Neural progenitor cell (in vitro differentiated cells): Measurements from ENCODE around the gene SMCO3. TPM values are rescaled to one million over a fixed set of nuclear protein-coding genes. Genes with fewer than 3 reads are reported as not detected.

Source experiments
- DNase-seq: peaks from one replicate; pipeline ENCODE4 v3.0.0-alpha.2; 2016; ENCODE audit warnings: low spot score
- H2AFZ ChIP-seq: fragments of 200-600 bp; sonication (generic); replicated peaks from 2 replicates; pipeline ENCODE4 v1.6.1; 2016; ENCODE audit warnings: antibody characterized with exemption
- H3F3A ChIP-seq: fragments of 200-600 bp; sonication (generic); 2 replicates; pipeline ENCODE4 v1.6.1; 2016; ENCODE audit warnings: antibody characterized with exemption, low read depth
- H3K27ac ChIP-seq: fragments of 200-600 bp; sonication (generic); 2 replicates; pipeline ENCODE4 v1.5.1; 2016; ENCODE audit warnings: mild to moderate bottlenecking
- H3K27me3 ChIP-seq: fragments of 200-600 bp; sonication (generic); 2 replicates; pipeline ENCODE4 v1.6.1; 2016; ENCODE audit warnings: mild to moderate bottlenecking, moderate library complexity
- H3K36me3 ChIP-seq: fragments of 200-600 bp; sonication (generic); 2 replicates; pipeline ENCODE4 v1.5.1; 2016
- H3K4me1 ChIP-seq: fragments of 200-600 bp; sonication (generic); 2 replicates; pipeline ENCODE4 v1.6.1; 2016; ENCODE audit warnings: mixed run types
- H3K4me2 ChIP-seq: fragments of 200-600 bp; sonication (generic); 2 replicates; pipeline ENCODE4 v1.6.1; 2016
- H3K4me3 ChIP-seq: fragments of 200-600 bp; sonication (generic); 2 replicates; pipeline ENCODE4 v1.5.1; 2016
- H3K79me2 ChIP-seq: fragments of 200-600 bp; sonication (generic); 2 replicates; pipeline ENCODE4 v1.6.1; 2016; ENCODE audit warnings: low read depth
- H3K9ac ChIP-seq: fragments of 200-600 bp; sonication (generic); 2 replicates; pipeline ENCODE4 v1.6.1; 2016
- H3K9me3 ChIP-seq: fragments of 200-600 bp; sonication (generic); 2 replicates; pipeline ENCODE4 v1.5.1; 2016; ENCODE audit warnings: low read depth
- H4K20me1 ChIP-seq: fragments of 200-600 bp; sonication (generic); 2 replicates; pipeline ENCODE4 v1.6.1; 2016; ENCODE audit warnings: low read depth
- H3K27ac Mint-ChIP-seq: 3 replicates; pipeline ENCODE4 v1.8.0; 2021; ENCODE audit warnings: mixed read lengths
- H3K27me3 Mint-ChIP-seq: 2 replicates; pipeline ENCODE4 v1.8.0; 2022; ENCODE audit warnings: low read depth, mild to moderate bottlenecking, inconsistent platforms, moderate library complexity, mixed read lengths; ENCODE audit not compliant: insufficient read depth
- H3K36me3 Mint-ChIP-seq: 3 replicates; pipeline ENCODE4 v1.8.0; 2021; ENCODE audit warnings: mixed read lengths
- H3K4me1 Mint-ChIP-seq: 3 replicates; pipeline ENCODE4 v1.8.0; 2021; ENCODE audit warnings: mixed read lengths
- H3K4me3 Mint-ChIP-seq: 3 replicates; pipeline ENCODE4 v1.8.0; 2021; ENCODE audit warnings: mild to moderate bottlenecking, moderate library complexity, mixed read lengths
- H3K9me3 Mint-ChIP-seq: 3 replicates; pipeline ENCODE4 v1.8.0; 2020; ENCODE audit warnings: mixed read lengths
- EZH2 ChIP-seq: fragments of 200-600 bp; sonication (generic); IDR thresholded peaks from 2 replicates; pipeline ENCODE4 v1.6.1; 2017; ENCODE audit warnings: antibody characterized with exemption, mild to moderate bottlenecking, moderate library complexity
- EZH2phosphoT487 ChIP-seq: fragments of 200-600 bp; sonication (generic); IDR thresholded peaks from 2 replicates; pipeline ENCODE4 v1.6.1; 2017; ENCODE audit warnings: antibody characterized with exemption
- total RNA-seq: library from RNA; depleted of rRNA; stranded (reverse); fragments of >200 nt; gene quantifications from 2 replicates; pipeline ENCODE4 v1.2.3, GENCODE V29; 2015; ENCODE audit warnings: low replicate concordance
- TF ChIP-seq, protein P1 (sequence below): fragments of 200-600 bp; sonication (generic); IDR thresholded peaks from 2 replicates; pipeline ENCODE4 v1.5.1; 2017; ENCODE audit warnings: antibody characterized with exemption, mild to moderate bottlenecking

The SMCO3 gene
- total RNA-seq, 1 donor from 2014 or later: not detected

DNA sequence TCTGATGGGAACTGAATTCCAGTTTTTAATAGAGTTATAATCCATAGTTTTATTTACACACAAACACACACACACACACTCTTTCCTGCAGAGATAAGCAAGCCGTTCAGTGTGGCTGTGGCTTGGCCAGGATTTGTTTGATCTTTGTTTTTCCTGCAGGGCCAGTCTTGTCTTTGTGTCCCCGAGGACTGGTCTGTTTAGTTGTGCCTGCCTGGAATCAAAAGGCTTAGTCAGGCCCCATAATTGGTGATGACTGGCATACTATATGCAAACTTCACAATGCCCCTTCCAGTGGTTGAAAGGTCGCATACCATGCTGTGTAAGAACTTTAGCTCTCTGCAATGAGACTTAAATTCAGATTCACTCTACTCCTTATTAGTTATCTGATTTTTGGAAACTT, 36.7 kb downstream of the SMCO3 start:
- Histone ChIP-seq H3K4me2 (no peak overlapping the region), H3K9me3 (no peaks in the 10 kb centered on the region), H3K27me3 (peaks cover 9% of the 10 kb centered on the region), H3F3A (peaks cover 20% of the 10 kb centered on the region), H3K36me3 (no peaks in the 10 kb centered on the region), H4K20me1 (peaks cover 8% of the 10 kb centered on the region), H3K9ac (no peak overlapping the region), H3K27ac (no peak overlapping the region), H2AFZ (no peak overlapping the region), H3K4me1 (peaks cover 11% of the 10 kb centered on the region), H3K4me3 (no peak overlapping the region), H3K79me2 (no peaks in the 10 kb centered on the region)
- no peak for TF ChIP-seq EZH2phosphoT487
- no peak for TF ChIP-seq EZH2
- peak; percentile 48 for DNase-seq
- Mint-ChIP-seq H3K27me3 (peaks cover 10% of the 10 kb centered on the region), H3K27ac (no peak overlapping the region), H3K4me1 (peaks cover 33% of the 10 kb centered on the region), H3K9me3 (peaks cover 4% of the 10 kb centered on the region), H3K36me3 (no peaks in the 10 kb centered on the region), H3K4me3 (no peak overlapping the region)

DNA sequence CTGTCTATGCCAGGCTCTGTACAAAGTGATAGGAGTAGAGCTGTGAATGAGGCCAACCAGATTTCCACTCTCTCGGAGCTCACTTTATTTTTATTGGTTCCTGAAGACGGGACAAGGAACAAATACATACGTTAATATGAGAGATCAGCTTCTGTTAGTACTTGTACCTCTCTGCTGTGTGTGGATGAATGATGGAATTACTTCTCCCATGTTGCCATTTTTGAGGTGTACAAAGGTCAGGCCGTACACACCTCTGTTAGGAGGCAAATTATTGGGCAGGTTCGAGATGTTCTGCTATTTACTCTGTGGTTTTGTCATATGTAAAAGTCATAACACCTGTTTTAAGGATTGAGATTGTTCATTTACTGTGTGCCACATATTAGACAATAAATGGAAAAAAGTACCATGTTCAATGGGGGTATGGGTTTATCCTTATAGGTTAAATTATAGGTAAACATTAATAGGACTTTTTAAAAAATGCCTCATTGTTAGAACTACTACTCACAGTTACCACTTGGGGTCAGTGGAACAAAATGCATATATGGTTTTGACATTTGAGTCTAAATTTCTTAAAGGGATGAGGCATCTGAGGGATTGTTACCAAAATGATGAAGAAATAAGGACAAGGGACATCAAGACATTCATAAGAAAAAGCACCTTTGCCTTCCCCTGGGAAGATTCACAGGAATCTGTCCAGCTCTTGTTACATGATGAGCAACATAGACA, 37.6 kb downstream of the SMCO3 start:
- H3K4me3 ChIP-seq: no peak overlapping the region

DNA sequence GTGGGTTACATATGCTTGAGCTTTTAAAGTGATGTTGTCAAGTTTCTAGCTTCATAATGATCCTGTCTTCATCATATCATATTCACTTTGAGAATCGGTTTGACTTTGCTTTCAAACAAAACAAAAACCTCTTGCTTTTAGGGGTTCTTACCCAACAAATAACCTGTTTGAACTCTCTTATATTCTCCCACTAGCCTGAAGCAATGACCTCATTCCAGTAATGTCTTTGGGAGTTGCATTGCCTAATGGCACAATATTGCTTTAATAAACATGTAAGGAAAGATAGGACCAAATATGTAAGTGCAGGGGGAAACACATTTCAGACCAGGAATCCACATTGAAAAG, 38.4 kb downstream of the SMCO3 start:
- no peak overlapping the region for H3K27ac ChIP-seq

More for the DNA sequence above, 37.6 kb downstream of the SMCO3 start:
- Mint-ChIP-seq H3K4me1 (peaks cover 40% of the 10 kb centered on the region), H3K36me3 (no peaks in the 10 kb centered on the region), H3K9me3 (peaks cover 4% of the 10 kb centered on the region), H3K27me3 (peaks cover 14% of the 10 kb centered on the region), H3K4me3 (peak overlapping the region; percentile 8), H3K27ac (peak overlapping the region; percentile 21)
- Histone ChIP-seq H3K9me3 (no peaks in the 10 kb centered on the region), H3K27me3 (peaks cover 9% of the 10 kb centered on the region), H2AFZ (no peak overlapping the region), H3K36me3 (no peaks in the 10 kb centered on the region), H3K79me2 (no peaks in the 10 kb centered on the region), H3K9ac (no peak overlapping the region), H3K27ac (no peak overlapping the region), H3K4me2 (peak overlapping the region; percentile 88), H4K20me1 (peaks cover 8% of the 10 kb centered on the region), H3F3A (peaks cover 28% of the 10 kb centered on the region), H3K4me1 (peaks cover 18% of the 10 kb centered on the region)
- TF ChIP-seq, protein P1, sequence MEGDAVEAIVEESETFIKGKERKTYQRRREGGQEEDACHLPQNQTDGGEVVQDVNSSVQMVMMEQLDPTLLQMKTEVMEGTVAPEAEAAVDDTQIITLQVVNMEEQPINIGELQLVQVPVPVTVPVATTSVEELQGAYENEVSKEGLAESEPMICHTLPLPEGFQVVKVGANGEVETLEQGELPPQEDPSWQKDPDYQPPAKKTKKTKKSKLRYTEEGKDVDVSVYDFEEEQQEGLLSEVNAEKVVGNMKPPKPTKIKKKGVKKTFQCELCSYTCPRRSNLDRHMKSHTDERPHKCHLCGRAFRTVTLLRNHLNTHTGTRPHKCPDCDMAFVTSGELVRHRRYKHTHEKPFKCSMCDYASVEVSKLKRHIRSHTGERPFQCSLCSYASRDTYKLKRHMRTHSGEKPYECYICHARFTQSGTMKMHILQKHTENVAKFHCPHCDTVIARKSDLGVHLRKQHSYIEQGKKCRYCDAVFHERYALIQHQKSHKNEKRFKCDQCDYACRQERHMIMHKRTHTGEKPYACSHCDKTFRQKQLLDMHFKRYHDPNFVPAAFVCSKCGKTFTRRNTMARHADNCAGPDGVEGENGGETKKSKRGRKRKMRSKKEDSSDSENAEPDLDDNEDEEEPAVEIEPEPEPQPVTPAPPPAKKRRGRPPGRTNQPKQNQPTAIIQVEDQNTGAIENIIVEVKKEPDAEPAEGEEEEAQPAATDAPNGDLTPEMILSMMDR: peak; percentile 16
- no peak for TF ChIP-seq EZH2phosphoT487
- DNase-seq: no peak

More for the DNA sequence above, 38.4 kb downstream of the SMCO3 start:
- peaks cover 8% of the 10 kb centered on the region for H4K20me1 ChIP-seq
- TF ChIP-seq, protein P1: no peak
- TF ChIP-seq EZH2: no peak
- no peak for TF ChIP-seq EZH2phosphoT487
- Mint-ChIP-seq H3K36me3 (no peaks in the 10 kb centered on the region), H3K4me3 (peak overlapping the region; percentile 99), H3K27me3 (peaks cover 22% of the 10 kb centered on the region), H3K9me3 (peaks cover 7% of the 10 kb centered on the region), H3K27ac (no peak overlapping the region), H3K4me1 (peaks cover 44% of the 10 kb centered on the region)
- no peak overlapping the region for H2AFZ ChIP-seq
- H3K4me1 ChIP-seq: peaks cover 18% of the 10 kb centered on the region
- no peaks in the 10 kb centered on the region for H3K36me3 ChIP-seq
- H3K4me2 ChIP-seq: peak overlapping the region; percentile 88
- peaks cover 3% of the 10 kb centered on the region for H3K79me2 ChIP-seq
- peak overlapping the region; percentile 88 for H3K4me3 ChIP-seq
- H3K9me3 ChIP-seq: no peaks in the 10 kb centered on the region
- no peak overlapping the region for H3K9ac ChIP-seq
- DNase-seq: no peak
- peaks cover 9% of the 10 kb centered on the region for H3K27me3 ChIP-seq
- peaks cover 36% of the 10 kb centered on the region for H3F3A ChIP-seq
